Muscle layer of duodenum (tissue), 2 donors: ENCODE results near the gene DMBX1.

Source experiments
- H3K27ac ChIP-seq: one replicate; pipeline ENCODE4 v1.7.0; 2013; ENCODE audit warnings: mild to moderate bottlenecking, low read length
- H3K27me3 ChIP-seq: one replicate; pipeline ENCODE4 v1.7.0; 2013; ENCODE audit warnings: low read depth, mild to moderate bottlenecking, control low read depth, low read length
- H3K36me3 ChIP-seq, 2 donors: one replicate each; pipeline ENCODE4 v1.7.0; 2013; ENCODE audit warnings: low read length in 2 of 2, control low read depth in 1 of 2, mild to moderate bottlenecking in 1 of 2; ENCODE audit not compliant: insufficient read depth in 2 of 2, control insufficient read depth in 1 of 2
- H3K4me1 ChIP-seq, 2 donors: one replicate each; pipeline ENCODE4 v1.7.0; 2013; ENCODE audit warnings: low read length in 2 of 2, mild to moderate bottlenecking in 2 of 2, control low read depth in 1 of 2, moderate library complexity in 1 of 2; ENCODE audit not compliant: insufficient read depth in 2 of 2, control insufficient read depth in 1 of 2
- H3K4me3 ChIP-seq, 2 donors: one replicate each; pipeline ENCODE4 v1.7.0; 2013; ENCODE audit warnings: low read length in 2 of 2, low read depth in 1 of 2, mild to moderate bottlenecking in 1 of 2
- H3K9me3 ChIP-seq, 2 donors: one replicate each; pipeline ENCODE4 v1.7.0; 2013; ENCODE audit warnings: low read length in 2 of 2, control low read depth in 1 of 2, mild to moderate bottlenecking in 1 of 2; ENCODE audit not compliant: control insufficient read depth in 1 of 2
- donor health status: healthy.

DMBX1 gene

GRCh38 chr1:46461809-46462448 is 27.7 kb upstream of the DMBX1 start:
- Histone ChIP-seq H3K4me3 (no peak overlapping the region), H3K27me3 (peaks cover 1% of the 10 kb centered on the region)

DNA sequence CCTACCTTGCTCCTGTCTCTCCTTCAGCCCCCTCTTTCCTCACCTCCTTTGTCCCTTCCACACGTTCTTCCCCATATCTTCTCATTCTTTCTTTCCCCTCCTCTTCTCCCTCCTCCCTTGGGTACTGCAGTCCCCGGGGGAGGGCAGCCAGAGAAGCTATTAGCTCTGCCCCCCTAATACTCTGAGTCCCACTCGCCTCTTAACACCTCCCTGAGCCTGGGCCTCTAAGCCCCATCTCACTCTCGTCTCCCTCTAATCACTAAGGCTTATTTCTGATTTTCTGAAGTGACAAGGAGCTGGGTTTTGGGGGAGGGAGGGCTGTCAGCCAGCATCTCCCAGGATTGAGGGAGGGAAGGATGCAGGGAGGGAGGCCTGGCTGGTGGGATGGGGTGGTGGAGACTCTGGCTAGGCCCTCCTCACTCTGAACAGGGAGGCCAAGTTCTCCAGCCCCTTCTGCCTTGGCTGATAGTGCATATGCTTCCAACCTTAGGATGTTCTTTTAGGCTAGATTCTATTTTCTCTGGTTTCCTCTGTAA is 25.6 kb upstream of the DMBX1 start:
- H3K27me3 ChIP-seq = peaks cover 8% of the 10 kb centered on the region
- no peaks in the 10 kb centered on the region for H3K36me3 ChIP-seq
- no peak overlapping the region for H3K4me3 ChIP-seq
- H3K27ac ChIP-seq = no peak overlapping the region
- peaks cover 0 to 5% of the 10 kb centered on the region in 2 donors for H3K4me1 ChIP-seq
- H3K9me3 ChIP-seq = no peaks in the 10 kb centered on the region

More at GRCh38 chr1:46461809-46462448, 27.7 kb upstream of the DMBX1 start:
- peaks cover 0 to 2% of the 10 kb centered on the region in 2 donors for H3K4me1 ChIP-seq
- no peaks in the 10 kb centered on the region for H3K36me3 ChIP-seq
- no peaks in the 10 kb centered on the region for H3K9me3 ChIP-seq
- H3K27ac ChIP-seq = no peak overlapping the region

DNA sequence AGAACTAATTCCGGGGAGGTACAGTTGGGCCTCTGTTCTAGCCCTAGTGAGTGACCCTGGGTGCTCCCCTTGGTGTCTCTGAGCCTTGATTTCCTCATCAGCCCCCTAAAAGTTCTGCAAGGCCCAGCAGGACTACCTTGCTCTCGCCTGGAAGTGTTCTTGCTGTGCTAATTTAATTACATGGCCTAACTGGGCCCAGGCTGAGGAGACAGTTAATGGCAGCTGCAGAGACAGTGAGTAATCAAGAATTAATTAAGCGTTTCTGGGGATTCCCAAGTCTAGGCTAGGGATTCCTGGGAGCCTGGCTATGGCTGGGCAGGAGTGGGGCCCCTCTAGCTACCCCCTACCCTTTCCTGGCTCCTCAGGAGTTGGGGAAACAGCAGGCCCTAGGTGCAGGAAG is 24.7 kb upstream of the DMBX1 start:
- H3K27me3 ChIP-seq = peaks cover 8% of the 10 kb centered on the region

GRCh38 chr1:46465981-46466476 is 23.6 kb upstream of the DMBX1 start:
- H3K4me3 ChIP-seq = peak overlapping the region in 1 of 2 donors; percentile 77

More for the DNA sequence above, 24.7 kb upstream of the DMBX1 start:
- Histone ChIP-seq H3K36me3 (no peaks in the 10 kb centered on the region), H3K9me3 (no peaks in the 10 kb centered on the region), H3K4me3 (no peak overlapping the region), H3K27ac (no peak overlapping the region), H3K4me1 (peaks cover 0 to 5% of the 10 kb centered on the region in 2 donors)

GRCh38 chr1:46466477-46467182 is 23.0 kb upstream of the DMBX1 start:
- H3K9me3 ChIP-seq = no peaks in the 10 kb centered on the region
- no peak overlapping the region for H3K27ac ChIP-seq
- no peaks in the 10 kb centered on the region for H3K36me3 ChIP-seq
- peaks cover 0 to 5% of the 10 kb centered on the region in 2 donors for H3K4me1 ChIP-seq
- H3K27me3 ChIP-seq = peaks cover 8% of the 10 kb centered on the region
- H3K4me3 ChIP-seq = peak overlapping the region; percentile 39 to 77

More at GRCh38 chr1:46465981-46466476, 23.6 kb upstream of the DMBX1 start:
- peaks cover 8% of the 10 kb centered on the region for H3K27me3 ChIP-seq
- H3K27ac ChIP-seq = no peak overlapping the region
- no peaks in the 10 kb centered on the region for H3K36me3 ChIP-seq
- peaks cover 0 to 5% of the 10 kb centered on the region in 2 donors for H3K4me1 ChIP-seq
- H3K9me3 ChIP-seq = no peaks in the 10 kb centered on the region

DNA sequence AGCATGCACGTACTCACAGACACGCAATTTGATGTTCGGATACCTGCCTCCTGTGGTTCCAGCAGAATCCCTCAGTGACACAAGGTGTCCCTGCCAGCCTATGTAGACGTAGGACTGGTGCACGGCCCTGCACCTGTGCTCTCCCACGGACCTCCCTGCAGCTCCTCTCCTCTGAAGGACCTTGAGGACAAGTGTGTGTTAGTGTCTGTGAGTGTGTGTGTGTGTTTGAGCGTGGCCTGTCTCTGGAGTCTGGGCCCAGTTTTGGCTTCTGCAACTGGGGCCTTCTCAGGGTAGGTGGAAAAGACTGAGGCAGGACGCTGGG is 22.5 kb upstream of the DMBX1 start:
- Histone ChIP-seq H3K27ac (no peak overlapping the region), H3K27me3 (peaks cover 8% of the 10 kb centered on the region), H3K9me3 (no peaks in the 10 kb centered on the region), H3K4me3 (peak overlapping the region; percentile 39 to 77), H3K4me1 (peaks cover 0 to 5% of the 10 kb centered on the region in 2 donors), H3K36me3 (no peaks in the 10 kb centered on the region)

- Histone ChIP-seq H3K27me3 (peaks cover 8% of the 10 kb centered on the region), H3K4me1 (peaks cover 0 to 5% of the 10 kb centered on the region in 2 donors), H3K9me3 (no peaks in the 10 kb centered on the region), H3K4me3 (no peak overlapping the region), H3K27ac (no peak overlapping the region), H3K36me3 (no peaks in the 10 kb centered on the region)
These were observed 19.8 kb upstream of the DMBX1 start for GRCh38 chr1:46469881-46470280.

GRCh38 chr1:46471848-46472492 is 17.7 kb upstream of the DMBX1 start:
- Histone ChIP-seq H3K4me1 (peaks cover 0 to 3% of the 10 kb centered on the region in 2 donors), H3K27me3 (peaks cover 7% of the 10 kb centered on the region), H3K36me3 (no peaks in the 10 kb centered on the region), H3K27ac (no peak overlapping the region), H3K9me3 (no peaks in the 10 kb centered on the region), H3K4me3 (no peak overlapping the region)

DNA sequence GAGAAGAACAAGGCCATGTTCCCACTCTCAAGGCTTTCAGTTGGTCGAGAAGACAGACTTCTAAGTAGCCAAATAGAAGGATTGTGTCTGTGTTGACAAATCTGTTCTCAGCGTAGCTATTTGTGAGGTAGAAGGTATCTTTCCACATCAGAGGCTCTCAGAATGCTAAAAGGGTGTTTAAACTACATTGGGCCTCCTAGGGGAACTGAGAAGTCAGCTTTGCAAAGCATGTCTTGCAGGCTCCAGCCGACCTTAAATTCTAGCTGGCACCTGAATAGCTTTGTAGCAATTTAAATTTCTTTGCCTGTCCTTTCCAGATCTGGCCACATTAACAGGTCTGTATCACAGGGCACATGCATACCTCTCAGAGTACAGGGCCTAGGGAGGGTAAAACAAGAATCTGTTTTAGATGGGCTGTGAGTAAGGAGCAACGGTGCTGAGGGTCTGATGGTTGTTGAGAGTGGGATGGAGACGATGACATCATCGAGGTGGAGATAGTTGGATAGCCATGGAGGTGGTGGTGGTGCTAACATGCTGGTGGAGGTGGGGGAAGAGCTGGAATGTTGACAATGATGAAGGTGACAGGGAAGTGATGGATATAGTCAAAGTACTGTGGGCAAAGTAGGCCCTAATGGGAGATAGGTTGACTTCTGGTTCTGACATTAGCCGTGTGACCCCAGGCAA is 17.0 kb upstream of the DMBX1 start:
- Histone ChIP-seq H3K27me3 (no peaks in the 10 kb centered on the region), H3K4me1 (no peaks in the 10 kb centered on the region), H3K4me3 (no peak overlapping the region), H3K27ac (no peak overlapping the region), H3K36me3 (no peaks in the 10 kb centered on the region), H3K9me3 (no peaks in the 10 kb centered on the region)

DNA sequence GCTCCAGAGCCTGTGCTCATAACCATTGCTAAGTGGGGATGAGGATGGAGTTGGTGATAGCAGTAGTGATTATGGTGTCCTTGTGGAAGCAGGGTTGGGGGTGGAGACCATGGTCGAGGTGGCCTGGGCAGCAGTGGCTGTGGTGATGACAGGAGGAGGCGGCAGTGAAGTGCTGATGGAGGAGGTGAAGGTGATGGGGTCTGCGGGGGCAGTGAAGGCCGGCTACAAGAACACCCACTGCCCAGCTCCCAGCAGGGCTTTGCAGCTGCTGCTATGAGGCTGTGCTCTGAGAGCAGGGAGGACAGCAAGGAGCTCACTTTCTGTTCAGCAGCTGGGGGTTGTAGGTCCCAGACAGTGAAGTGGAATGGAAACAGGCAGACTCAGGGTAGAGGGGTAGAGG is 15.6 kb upstream of the DMBX1 start:
- no peaks in the 10 kb centered on the region for H3K27me3 ChIP-seq
- H3K9me3 ChIP-seq = no peaks in the 10 kb centered on the region
- H3K4me1 ChIP-seq = no peaks in the 10 kb centered on the region
- H3K36me3 ChIP-seq = no peaks in the 10 kb centered on the region
- no peak overlapping the region for H3K4me3 ChIP-seq
- no peak overlapping the region for H3K27ac ChIP-seq

GRCh38 chr1:46474570-46474969 is 15.1 kb upstream of the DMBX1 start:
- no peaks in the 10 kb centered on the region for H3K27me3 ChIP-seq
- H3K9me3 ChIP-seq = no peaks in the 10 kb centered on the region
- no peaks in the 10 kb centered on the region for H3K36me3 ChIP-seq
- H3K4me1 ChIP-seq = no peaks in the 10 kb centered on the region
- no peak overlapping the region for H3K27ac ChIP-seq
- no peak overlapping the region for H3K4me3 ChIP-seq
